HL-60/S4 (cell line): ENCODE measurements around the gene FGA.
"Not testable (repeated sequence)": the region's sequence is repeated elsewhere in the genome, so short reads cannot be mapped to it uniquely, and the experiment has no call there.

Experiments used
- in situ Hi-C: fragments of 300-500 bp; cut with MboI; formaldehyde crosslinking; loops from 2 replicates; pipeline ENCODE4 v1.14.3; 2022; ENCODE audit warnings: low sequenced_read_pairs

FGA gene

DNA sequence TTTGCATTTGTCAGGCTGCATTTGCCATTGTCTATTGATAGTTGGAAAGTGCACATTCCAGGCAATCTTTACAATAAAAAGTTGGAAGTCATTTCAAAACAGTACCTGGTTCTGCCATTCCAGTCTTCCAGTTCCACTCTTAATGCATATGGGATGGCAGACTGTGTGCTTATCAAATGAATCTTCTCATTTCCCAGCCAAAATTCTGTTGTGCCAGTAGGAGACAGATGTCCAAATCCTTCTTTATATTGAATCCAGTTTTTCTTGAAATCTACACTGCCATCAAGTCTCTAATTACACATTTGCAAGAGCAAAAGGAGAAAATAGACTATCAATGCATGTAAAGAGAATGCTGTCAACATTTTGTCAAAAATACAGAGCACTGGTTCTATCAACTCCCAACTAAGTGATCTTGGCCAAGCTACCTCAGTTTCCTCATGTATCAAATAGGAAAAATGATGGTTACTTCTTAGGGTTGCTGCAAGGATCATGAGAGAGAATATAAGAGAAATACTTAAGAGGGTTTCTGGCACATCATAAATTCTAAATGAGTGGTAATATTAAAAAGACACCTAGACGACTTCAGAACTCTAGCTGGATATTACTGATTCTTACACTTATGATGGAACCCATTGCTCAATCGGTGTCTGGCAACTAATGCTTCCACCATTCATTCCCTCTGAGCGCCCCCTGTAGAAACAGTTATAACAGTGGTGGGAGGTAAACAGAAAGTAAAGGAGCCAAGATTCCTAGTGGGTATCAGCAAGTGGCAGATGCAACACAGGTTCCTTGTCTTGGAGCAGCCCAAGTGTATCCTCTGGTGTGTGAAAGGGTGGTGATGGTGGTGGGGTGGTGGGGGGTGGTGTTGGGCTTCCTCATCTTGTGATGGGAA lies 18.1 kb upstream of the FGA start:
- in situ Hi-C loops: no loop called here

DNA sequence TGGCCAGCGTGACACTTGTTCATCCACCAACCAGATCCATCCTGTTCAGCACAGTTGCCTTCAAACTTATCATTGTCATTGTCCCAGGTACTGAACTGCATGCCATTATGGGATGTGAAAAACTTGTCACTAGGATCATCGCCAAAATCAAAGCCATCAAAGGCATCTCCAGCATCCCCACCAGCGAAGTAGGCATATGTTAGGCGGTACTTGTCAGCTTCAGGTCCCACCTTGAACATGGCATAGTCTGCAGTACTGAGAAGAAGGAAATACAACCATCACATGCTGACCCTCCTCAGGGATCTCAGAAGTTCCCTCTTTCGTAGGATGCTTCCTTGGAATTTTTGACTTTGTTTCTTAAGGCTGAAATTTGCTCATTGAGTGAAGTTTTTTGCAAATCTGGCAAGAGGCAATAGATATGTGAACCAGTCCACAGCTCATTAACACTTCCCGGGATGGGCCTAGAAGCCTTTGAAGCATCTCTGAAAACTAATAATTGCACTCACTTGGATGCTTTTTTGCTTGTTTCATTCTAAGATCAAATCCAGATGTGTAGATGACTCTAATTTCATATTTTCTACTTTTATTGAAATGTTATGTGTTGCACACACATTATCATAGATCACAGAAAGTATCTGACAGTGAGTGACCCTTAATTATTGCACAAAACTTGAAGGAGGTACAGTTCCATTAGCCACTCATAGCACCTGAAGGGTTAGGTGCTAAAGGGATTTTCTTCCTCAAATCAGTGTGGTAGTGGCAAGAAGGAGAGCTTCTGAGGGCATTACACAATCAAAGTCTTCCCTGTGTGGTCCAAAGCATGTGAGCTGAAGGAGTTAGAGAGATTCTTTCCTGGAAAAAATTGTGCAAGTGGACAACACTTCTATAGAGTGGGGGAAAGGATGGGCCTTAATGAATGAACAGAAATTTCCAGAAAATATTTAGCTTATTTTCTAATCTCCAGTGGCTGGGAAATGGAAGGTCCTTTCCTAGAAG lies 16.5 kb upstream of the FGA start:
- in situ Hi-C loops: no loop called here

DNA sequence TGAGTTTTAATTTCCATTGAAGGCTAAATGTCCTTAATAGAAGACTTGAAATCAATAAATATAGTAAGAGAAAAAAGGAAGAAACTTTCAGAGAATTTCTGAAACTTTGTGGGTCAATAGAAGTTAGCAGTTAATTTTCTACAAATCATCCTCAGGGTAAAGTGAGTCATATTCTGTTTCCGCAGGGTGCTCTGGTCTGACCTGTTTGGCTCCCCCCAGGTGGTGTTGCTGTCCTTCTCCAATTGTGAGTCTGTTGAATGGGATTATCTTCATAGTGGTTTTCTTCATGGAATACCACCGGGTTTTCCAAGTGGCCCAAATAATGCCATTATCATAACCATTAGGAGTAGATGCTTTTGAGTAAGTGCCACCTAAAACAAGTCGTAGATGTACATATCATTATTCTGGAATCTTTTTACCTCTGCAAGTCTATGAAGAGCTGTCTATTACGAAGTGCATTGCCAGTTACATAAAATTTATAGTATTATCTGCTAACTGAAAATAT lies 14.2 kb upstream of the FGA start:
- in situ Hi-C loops: no loop called here

DNA sequence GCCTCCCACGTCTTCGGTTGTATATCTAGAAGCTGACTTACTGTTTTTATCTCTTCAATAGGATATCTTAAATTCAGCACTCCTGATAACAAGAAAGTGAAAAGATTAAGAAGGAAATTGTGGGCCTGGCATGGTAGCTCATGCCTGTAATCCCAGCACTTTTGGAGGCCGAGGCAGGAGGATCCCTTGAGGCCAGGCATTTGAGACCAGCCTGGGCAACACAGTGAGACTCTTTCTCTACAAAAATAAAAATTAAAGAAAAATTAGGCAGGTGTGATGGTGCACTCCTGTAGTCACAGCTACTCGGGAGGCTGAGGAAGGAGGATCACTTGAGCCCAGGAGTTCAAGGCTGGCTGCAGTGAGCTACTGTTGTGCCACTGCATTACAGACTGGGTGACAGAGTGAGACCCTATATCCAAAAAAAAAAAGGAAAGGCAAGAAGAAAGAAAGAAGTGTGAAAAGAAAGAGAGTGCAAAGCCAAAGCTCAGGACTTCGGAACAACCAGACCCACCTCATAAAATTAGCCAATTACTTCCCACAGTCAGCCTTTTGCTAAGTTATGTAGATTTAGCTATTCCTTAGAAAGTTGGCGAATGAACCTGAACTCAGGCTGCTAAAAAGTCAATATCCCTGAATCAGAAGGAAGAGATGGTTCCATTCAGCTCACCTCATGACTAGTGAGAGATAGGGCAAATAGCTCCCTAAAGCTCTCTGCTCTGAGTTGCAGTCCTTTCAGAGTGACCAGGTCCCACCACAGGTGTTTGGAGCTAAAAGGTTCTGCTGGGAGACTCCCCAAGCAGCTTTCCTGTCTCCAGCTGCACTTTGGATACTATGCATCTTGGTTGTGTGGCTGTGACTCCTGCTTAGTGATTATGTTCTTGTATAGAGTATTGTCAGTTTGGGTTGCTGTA lies 12.7 kb upstream of the FGA start:
- in situ Hi-C loops: no loop called here

DNA sequence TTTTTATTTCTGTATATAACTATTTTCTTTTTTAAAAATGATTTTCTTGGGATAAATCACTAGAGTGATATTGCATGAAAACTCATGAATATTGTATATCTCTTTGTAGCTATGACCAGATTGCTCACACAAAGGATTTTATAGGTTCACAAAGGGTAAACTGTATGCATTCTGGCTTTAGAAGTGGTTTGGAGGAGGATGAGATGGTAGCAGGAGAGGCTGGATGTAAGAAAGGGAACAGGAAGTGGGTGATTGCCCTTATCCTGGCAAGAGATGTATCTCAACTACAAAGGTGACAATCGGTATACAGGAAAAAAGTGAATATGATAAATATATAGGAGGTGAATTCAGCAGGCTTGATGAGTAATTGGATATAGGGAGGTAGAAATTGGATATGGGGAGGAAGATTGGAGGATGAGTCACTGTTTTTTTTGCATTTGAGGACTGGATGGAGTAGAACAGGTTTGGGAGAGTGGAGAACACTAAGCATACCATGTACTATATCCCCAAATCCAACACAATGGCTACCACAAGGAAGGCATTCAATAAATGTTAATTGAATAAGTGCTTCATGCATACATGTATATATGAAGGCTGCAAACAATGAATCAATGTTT lies 12.0 kb upstream of the FGA start:
- in situ Hi-C loops: no loop called here

DNA sequence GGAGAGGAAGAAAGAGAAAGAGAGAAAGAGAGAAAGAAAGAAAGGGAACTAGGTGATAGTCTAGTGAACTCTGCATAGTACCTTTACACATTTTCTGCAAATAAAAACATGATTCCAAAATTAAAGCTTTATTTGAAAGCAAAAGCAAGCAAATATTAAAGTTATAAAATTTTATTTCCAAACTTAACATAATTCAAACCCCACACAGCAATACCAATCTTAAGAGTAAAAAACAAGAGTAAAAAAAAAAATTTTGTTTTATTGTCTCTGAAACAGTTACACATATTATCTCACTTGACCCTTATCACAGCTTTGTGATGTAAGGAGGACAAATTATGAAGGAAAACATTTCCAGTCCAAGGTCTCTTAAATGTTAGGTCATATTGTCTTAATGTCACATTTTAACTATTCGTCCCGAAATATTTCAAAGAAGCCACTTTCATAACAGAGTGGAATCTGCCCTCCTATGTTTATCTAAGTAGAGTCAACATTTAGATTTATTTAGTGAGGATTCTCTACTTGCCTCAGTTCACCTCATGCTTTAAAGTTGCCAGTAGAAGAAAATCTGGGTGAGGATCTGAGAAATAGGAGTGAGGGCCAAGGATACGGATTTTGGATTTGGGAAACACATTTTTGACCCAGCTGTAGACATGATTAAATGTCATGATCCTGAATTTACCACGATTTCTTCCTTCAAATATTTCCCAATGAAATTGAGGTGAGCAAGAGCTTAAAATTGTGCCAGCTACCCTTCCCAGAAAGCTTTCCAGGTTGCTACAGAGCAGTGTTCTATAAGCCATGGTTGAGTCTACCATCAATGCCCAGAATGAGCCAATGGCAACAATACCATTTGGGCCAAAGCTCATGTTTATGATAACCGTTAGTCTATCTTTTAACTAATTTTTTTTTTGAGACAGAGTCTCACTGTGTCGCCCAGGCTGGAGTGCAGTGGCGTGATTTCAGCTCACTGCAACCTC lies 7.5 kb upstream of the FGA start:
- in situ Hi-C loops: no loop called here

DNA sequence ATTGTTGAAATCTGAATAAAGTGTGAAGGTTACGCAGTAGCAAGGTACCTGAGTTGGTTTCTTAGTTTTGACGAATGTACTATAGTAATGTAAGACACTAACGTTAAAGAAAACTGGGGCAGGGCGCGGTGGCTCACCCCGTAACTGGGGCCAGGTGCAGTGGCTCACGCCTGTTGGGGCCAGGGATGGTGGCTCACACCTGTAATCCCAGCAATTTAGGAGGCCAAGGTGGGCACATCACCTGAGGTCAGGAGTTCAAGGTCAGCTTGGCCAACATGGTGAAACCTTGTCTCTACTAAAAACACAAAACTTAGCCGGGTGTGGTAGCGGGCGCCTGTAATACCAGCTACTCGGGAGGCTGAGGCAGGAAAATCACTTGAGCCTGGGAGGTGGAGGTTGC lies 6.7 kb upstream of the FGA start:
- in situ Hi-C loops: not testable (repeated sequence)

DNA sequence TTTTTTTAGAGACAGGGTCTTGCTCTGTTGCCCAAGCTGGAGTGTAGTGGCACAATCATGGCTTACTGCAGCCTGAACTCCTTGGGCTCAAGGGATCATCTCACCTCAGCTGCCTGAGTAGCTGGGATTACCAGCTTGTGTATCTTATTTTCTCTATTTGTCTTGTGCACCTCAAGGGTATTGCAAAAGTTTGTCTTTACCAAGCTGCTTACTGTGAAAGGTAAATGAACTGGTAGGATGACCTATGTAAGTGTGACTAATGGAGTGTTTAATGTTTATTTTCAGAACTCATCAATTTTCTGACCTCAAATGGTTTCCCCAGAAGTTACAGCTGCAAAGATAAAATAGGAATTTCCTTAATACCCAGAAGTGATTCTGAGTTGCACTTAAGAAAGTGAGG lies 5.3 kb upstream of the FGA start:
- in situ Hi-C loops: no loop called here

DNA sequence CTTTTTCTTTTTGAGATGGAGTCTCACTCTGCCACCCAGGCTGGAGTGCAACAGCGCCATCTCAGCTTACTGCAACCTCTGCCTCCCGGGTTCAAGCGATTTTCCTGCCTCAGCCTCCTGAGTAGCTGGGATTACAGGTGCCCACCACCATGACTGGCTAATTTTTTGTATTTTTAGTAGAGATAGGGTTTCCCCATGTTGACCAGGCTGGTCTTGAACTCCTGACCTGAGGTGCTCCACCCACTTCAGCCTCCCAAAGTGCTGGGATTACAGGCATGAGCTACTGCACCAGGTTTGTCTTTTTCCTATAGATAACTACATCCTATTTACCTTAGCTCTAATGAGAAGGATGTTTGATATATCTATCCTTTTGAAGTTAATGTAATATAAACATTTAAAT lies 3.8 kb upstream of the FGA start:
- in situ Hi-C loops: not testable (repeated sequence)

DNA sequence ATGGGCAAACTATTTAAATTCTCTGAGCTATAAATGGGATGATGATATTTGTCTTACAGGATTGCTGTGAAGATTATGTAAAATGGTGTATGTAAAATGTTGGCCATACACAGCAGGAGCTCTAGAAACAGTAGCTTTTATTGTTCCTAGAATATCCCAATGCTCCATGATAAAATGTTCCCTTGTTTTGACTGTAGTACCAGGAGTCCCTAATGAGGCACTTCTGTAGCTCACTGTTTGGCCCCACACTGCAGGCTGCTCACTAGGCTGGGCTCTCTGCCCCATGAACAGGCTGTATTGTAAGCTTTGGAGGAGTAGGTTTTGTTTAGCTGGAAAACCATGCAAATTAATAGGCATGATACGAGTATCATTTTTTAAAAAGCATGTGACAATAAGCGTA lies 3.3 kb upstream of the FGA start:
- in situ Hi-C loops: no loop called here

DNA sequence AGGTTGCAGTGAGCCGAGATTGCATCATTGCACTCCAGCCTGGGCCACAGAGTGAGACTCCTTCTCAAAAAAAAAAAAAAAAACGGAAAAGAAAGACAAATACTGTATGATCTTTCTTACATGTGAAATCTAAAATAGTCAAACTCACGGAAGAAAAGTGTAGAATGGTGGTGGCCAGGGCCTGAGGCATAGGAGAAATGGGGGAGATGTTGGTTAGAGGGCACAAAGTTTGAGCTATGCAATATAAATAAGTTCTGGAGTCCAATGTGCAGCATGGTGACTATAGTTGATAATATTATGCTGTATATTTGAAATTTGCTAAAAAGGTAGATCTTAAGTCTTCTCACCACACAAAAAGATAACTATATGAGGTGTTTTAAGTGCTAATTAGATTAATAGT lies 1.3 kb upstream of the FGA start:
- in situ Hi-C loops: no loop called here

DNA sequence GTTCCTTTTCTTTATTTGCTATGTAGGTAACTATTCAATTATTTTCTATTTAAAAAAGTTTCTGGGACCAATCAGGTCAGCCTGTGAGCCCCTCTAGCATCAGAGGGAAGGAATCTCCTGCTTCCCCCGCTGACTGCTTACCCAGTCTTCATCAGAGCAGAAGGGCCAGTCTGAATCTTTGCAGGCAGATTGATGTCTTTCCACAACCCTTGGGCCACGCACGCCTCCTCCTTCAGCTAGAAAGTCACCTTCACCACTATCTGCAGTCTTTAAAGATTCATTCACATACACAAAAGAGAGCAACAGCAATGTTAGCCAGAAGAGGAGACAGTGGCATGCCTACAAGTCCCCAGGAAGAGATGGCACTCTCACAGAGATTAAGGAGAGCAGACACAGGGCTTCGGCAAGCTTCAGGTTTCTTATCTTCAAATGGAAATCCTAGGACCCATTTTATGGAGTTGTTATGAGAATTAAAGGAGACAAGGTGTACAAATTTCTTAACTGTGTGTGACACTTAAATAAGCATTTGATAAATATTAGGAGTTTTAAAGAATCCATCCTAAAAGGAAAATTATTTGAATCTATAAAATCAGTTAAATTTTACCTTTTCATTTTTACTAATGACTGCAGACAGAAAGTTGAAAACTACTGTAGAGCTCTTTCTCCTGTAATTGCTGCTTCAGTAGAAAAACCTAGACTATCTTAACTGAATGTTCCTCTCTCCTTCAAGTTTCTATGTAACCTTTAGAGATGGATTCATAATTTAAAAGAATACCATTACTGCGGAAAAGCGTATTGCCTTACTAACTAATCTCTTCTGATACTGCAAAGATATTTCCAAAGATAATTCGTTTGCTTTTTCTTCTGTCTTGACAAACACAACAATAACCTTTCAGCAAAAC lies 995 bp downstream of the FGA start:
- in situ Hi-C loops: no loop called here

DNA sequence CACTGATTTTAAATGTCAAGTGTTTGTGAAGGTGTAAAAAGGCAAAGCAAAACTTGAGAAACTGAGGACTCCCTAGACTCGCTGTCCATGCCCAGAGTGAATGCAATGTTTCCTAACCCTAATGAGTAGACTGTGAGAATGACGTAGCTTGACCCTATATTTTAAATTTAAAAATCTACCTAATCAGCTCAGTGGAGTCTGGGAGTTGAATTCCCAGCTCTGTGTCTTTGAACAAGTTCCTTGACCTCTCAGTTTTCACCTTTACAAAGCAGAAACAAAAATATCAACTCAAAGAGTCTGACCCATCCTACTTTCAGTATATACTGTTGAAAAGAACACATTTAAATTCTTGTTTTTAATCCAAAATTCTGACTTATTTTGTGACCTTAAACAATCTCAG lies 2.3 kb downstream of the FGA start:
- in situ Hi-C loops: no loop called here

DNA sequence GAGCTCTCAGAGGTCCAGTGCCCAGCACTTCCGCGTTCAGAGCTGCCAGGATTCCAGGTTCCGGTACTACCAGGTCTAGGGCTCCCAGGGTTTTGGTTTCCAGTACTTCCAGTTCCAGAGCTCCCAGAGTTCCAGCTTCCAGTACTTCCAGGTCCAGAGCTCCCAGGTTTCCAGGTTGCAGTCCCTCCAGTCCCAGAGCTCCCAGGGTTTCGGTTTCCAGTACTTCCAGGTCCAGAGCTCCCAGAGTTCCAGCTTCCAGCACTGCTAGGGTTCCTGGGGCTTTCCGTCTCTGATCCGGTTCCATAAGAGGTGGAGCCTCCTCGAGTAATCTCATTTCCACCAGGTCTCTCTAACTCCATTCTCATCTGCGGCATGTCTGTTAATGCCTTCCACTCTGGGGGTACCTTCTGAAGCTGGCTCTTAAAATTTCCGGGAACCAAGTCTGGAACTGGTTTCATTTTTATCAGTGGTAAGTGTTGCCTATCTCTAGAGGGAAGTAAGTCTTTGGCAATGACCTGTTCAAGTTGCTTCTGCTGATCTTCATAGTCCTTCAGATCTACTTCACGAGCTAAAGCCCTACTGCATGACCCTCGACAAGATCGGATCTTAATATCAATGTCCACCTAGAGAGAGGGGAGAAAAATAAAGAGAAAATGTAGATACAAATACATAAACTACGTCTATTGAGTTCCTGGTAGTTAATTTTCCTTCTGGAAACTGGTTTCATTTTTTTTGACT lies 4.1 kb downstream of the FGA start:
- in situ Hi-C loops: no loop called here

DNA sequence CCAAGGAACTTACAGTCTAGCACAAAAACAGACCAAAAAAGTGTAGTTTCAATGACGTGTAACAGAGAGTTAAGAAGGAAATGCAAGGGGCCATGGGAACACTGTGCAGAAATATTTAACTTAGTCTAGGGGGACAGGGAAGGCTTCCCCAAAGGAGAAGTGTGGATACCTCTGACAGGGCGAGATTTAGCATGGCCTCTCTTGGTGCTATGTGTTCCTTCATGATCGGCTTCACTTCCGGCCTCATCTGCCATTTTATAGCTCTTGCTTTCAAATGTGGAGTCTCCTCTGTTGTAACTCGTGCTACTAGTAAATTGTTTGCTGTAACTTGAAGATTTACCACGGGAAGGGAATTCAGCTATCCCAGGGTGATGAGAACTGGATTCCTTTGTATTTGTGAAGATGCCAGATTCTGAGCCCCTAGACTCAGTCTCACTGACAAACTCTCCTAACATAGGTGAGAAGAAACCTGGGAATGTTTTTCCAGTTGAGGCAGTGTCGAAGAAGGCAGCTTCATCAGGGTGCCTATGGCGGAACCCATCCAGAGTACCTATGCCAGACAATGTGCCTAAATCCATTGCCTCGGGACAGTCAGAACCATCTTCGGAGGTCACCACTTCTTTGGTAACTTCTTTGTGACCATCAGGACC lies 5.0 kb downstream of the FGA start:
- in situ Hi-C loops: no loop called here

DNA sequence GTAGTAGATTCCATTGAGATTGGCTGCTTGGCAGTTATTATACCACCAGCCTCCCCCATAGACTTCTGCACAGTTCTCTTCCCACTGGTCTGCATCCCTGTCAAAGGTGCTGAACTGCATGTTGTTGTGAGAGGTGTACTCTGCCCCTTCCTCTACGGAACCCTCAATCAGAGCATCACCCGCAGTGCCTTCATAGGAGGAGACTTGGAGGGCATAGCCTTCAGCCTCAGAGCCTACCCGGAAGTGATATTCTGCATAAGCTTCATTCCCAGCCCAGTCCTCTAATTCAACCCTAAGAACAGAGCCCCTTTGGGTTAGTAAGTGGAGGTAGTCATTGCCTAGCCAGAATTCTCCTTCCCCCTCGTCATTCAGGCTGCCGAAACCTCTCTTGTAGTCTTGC lies 6.3 kb downstream of the FGA start:
- in situ Hi-C loops: no loop called here

DNA sequence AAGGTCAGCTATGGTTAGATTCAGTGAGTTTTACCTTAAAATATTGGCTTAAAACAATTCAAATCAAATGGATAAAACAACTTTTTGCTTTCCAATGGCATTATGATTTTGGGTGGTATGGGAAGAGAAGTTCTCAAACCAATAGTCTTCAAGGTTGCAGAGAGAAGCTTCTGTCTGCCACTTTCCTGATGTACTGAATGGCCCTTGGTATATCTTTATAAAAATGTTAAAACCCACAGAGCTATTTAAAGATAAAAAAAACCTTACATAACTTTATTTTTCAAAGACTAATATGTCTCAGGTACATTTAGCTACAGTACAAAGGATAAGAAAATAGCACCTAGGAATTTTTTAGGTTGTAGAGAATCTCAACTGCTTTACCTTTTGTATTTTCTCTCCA lies 6.9 kb downstream of the FGA start:
- in situ Hi-C loops: no loop called here
